GM19023 (cell line): ENCODE results near the gene SLC34A3.

Experiments used
- ATAC-seq: cut with Tn5 transposase; IDR thresholded peaks from one replicate; pipeline ENCODE4 v1.9.1; 2021; ENCODE audit warnings: mild to moderate bottlenecking, moderate library complexity; ENCODE audit not compliant: unreplicated experiment

Gene SLC34A3

DNA sequence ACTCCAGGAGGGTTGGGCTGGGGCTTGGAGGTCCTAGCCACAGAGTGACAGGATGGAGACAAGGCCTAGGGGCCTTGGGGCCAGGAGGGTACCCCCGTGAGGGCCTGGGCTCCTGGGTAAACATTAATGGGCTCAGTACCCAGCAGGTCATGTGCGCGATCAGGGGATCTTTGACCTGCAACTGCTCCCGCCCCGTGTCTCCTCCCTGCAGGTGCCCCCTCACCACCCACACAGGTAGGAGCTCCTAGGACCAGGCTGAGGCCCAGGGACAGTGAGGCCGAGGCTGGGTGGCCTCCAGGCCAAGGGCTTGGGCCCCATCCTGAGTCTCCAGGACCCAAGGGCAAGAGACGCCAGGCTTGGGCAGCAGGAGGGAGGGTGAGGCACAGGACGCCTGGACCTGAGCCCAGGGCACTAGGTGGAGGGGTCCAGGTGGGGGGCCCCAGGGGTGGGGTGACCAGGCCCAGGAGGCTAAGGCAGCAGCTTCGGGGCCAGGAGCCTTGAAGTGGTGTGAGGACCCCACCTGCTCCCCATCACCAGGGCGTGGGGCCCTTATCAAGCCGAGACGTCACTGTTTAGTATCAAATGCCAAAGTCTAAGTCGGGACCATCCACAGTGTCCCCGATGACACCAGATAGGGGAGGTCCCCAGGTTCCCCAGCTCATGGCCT, at the start of gene SLC34A3:
Gene SLC34A3, plus strand, starts transcription at position 197 of the 667 bp plus-strand sequence. CDS start 802 bp downstream, outside the sequence.
- ATAC-seq, result no peak

DNA sequence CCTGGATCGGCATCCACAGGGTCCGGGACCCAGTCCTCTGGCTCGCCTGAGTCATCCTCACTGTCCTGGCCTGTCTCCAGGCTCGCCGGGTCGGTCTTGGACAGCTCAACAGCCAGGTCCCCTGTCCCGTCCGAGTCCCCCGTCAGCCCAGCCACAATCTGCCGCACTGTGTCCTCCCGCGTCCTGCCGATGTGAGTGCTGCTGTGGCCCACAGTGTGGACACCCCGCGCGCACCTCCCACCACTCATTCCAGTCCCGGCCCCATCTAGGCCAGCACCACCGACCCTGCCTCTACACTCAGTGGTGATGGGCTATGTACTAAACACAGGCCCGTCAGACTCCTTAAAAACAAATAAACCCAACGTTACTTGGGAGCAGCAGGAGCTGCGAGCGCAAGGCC, 49.0 kb upstream of the SLC34A3 start:
- no peak for ATAC-seq

DNA sequence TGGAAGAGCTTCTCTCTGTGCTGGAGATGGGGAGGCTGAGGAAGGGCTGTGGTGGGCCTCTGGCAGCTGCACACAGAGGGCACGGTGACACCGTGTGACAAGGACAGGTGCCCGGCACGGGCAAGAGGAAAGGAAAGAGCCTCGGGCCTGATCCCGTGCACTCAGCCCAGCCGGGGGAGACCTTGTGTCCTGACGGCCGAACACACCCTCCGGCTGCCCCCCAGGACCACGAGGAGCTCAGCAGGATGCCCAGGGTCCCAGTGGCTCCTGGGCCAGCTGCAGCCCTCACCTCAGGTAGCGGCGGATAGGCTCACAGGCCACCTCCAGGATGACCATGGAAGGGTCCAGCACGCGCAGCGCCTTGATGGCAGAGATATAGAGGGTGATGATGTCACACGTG, 47.9 kb upstream of the SLC34A3 start:
- ATAC-seq, result no peak

DNA sequence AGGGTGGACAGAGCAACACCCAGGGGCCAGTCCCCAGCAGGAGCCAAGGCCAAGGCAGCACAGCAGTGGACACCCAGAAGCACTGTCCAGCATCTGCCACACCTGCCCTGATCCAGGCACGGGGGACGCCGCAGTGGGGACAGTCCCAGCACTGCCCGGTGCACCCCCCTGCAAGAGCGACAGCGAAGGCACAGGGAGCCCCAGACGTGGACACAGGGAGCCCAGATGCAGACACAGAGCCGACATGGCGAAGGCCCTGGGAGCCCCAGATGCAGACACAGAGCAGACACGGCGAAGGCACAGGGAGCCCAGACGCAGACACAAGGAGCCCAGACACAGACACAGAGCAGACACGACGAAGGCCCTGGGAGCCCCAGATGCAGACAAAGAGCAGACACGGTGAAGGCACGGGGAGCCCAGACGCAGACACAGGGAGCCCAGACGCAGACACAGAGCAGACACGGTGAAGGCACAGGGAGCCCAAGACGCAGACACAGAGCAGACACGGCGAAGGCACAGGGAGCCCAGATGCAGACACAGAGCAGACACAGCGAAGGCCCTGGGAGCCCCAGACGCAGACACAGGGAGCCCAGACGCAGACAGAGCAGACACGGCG, 46.6 kb upstream of the SLC34A3 start:
- ATAC-seq, result no peak

DNA sequence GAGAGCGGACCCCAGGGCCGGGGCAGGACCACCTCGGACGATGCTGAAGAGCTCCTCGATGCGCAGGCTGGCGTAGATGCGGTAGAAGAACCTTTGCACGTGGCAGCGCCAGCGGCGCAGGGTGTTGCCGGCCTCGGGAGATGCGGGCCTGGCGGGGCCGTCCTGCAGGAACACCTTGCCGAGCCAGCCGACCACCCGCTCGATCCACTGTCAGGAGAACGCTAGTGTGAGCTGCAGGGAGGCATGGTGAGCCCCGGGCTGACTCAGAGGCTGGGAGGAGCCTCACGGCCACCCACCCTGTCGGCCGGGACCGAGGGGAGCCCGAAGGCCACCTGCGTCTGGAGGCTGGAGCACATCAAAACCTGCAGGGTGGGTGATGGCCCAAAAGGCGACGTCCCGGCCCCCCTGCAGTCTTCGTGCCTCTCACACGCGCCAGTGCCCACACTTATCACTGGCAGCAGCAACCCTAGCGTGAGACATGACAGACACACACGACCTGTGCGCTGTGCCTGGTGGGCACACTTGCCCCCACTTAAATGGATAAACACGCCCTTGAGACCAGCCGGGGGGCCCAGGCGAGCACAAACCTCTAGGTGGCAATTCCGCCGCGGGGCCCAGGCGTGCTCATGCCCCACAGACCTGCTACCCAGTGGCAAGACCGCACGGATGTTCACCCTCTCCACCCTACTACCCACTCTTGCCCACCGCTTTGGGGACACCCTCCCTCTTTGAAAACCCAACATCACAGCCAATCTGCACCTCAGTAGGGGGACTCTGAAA, 45.6 kb upstream of the SLC34A3 start:
- ATAC-seq, result no peak

DNA sequence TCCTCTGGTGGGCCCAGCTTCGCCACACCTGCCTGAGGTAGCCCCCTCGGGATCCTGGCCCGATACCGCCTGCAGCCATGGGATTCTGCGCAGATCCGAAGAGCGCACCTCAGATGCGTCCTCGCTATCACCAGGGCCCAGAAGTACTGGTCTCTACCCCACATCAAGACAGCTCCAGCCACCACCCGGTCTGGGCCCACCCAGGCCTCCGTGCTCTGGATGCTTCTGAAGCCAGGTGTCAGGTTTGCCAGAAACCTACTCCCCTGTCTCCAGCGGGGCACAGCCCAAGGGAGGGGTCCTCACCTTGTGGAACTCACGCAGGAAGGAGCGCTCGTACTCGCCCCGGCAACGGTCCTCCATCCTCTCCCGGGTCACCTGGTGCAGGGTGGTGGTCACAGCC, 44.8 kb upstream of the SLC34A3 start:
- no peak for ATAC-seq

DNA sequence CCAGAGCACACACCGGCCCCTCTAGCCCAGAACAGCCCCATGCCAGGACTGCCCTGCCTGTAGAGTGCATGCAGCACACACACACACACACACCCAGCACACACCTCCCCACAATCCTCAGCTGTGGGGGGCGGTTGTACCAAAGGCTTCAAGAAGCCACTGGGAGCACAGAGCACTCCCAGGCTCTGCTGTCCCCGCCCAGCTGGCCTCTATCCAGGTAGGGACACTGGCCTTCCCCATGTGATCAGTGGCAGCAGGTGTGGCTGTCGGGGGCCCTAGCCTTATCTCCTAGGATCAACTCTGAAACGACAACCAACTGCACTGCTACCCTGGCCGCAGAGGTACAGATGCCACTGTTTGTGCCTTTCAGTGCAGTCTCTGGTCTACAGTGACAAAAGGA, 44.3 kb upstream of the SLC34A3 start:
- ATAC-seq, result no peak

DNA sequence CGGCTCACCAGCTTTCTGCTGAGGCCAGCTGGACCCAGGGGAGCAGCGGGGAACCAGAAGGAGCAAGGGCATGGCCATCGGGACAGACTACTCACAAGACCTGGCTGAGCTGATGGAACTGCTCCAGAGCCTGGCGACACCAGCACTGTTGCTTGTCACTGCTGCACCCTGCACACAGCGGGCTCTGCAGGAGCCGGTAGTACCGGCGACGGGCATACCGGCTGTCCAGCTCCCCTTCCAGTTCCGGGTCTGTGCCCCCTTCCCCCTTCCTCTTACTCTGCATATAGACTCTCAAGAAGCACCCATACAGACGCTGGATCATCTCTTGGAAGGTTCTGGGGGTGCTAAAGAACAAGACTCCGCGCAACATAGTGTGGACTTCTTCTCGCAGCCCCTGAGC, 43.3 kb upstream of the SLC34A3 start:
- ATAC-seq, result no peak

DNA sequence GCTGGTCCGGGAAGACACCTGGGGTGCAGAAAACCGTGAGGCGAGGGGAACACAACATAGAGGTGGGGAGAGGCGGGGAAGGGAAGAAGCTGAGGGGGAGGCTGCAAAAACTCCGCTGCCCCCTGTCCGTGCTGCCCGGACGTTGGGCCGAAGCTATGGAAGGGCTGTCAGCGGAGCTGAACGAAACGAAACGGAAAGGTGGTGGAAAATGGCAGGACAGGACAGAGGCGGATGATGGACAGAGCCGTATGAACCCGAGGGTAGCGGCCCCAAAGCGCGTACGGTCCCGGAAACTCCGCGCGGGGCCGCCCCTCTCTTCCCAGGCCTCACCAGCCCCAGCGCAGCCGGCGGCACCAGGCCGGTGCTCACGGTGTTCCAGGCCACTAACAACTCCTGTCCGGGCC, 42.6 kb upstream of the SLC34A3 start:
- ATAC-seq, result no peak

DNA sequence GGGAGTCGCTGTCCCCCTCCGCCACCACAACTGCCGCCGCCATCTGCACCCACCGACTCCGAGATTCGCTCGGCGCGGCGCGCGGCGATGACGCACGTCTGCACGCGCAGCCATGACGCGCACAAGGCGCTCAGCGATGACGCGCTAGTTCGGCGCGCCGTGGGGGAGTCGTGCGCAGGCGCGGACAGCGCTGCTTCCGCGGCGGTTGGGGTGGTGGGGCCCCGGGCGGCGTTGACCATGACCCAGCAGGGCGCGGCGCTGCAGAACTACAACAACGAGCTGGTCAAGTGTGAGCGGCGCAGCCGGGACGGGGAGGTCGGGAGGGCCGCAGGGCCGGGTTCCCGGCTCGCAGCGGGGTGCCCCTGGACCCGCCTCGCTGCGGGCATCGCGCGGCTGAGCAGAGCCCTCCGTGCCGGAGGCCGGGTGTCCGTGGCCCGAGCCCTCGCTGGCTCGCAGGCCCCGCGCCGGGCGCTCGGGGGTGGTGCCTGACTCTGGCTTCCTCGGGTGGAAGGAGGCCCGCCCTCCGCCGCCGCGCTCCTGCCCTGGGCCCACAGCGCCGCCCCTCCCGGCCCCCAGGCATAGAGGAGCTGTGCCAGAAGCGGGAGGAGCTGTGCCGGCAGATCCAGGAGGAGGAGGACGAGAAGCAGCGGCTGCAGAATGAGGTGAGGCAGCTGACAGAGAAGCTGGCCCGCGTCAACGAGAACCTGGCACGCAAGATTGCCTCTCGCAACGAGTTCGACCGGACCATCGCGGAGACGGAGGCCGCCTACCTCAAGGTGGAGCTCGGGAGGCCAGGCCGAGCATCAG, 42.0 kb upstream of the SLC34A3 start, which contains the start of the genes ANAPC2 and SSNA1:
Gene ANAPC2, minus strand, starts transcription at position 71 of the 807 bp plus-strand sequence. Its CDS starts 28 bp downstream, at position 43.
Gene SSNA1, plus strand, starts transcription at position 187 of the 807 bp plus-strand sequence. Its CDS starts 51 bp downstream, at position 238.
- ATAC-seq, result peak; percentile 73

DNA sequence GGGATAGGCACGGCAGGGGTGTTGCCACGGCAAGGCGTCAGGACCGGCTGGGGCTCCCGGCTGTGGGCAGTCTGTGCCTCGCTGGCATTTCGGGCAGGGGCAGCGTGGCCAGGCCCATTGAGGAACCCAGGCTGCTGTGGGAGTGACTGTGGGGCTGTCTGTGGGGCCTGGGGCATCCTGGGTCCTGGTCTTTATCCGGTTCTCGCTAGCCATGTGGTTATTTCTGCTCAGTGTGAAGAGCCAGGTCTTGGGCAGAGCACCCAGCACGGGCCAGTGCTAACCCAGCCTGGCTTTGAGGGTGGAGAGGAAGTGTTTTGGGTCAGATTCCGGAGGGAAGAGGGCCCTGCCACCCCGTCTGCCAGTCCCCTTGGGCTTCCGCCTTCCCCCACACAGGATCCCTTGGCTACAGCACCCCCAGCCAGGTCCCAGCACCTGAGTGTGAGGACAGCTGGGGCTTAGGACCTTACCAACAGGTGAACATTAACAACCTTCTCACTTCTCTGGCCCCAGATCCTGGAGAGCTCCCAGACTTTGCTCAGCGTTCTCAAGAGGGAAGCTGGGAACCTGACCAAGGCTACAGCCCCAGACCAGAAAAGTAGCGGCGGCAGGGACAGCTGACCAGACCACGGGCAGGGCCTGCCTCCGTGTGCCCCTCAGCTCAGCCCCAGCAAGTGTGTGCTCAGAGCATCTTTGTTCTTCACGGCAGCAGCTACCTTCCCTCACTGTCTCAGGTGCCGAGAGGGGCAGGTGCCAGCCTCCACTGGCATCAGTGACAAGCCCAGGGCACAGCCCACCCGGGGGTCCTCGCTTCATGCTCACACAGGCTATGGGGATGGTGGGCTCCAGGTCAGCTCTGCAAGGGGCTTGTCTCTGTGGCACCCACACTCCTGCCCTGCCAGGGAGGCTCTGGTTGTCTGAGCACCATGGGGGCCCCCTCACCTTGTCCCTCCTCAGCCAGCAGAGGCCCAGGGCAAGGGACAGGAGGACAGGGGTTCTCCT, 41.1 kb upstream of the SLC34A3 start:
- no peak for ATAC-seq

DNA sequence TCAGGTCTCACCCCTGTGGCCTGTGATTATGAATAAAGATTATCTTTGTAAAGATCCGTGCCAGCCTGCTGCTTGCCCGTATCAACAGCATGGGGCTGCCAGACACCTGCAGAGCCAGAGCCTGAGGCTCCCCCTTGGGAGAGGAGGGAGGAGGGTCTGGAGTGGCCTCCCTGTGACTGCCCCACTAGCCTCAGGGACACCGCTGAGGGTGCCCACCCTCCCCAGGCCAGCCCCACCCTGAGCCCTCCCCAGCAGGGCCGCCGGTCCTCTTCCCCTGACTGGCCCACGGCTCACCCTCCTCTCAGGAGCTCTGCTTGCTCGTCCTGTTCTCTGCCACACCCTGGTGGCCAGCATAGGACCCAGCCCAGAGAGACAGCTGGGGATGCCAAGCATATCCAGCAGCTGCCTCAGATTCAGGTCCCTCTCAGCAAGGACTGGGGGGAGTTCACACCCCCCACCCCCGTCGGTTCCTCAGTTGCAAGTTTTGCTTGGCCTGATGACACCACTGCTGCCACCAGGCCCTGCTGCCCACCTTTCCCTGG, 40.3 kb upstream of the SLC34A3 start:
- ATAC-seq, result no peak

DNA sequence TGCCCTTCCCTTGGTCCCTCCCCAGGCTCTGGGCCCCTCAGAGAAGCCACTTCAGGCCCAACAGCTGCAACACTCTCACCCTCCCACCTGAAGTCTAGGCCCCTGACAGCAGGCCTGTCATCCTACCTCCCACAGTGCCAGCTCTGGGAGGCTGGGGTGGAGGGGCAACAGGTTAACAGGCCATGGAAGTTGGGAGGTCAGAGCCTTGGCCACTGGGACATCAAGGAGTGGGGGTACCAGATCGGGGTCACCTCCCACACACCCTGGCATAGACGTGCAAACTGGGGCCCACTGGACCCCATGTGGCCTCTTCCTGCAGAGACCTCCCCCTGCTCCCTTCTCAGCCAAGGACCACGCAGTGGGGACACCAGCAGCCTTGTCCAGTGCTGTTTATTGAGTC, 39.5 kb upstream of the SLC34A3 start:
- no peak for ATAC-seq

DNA sequence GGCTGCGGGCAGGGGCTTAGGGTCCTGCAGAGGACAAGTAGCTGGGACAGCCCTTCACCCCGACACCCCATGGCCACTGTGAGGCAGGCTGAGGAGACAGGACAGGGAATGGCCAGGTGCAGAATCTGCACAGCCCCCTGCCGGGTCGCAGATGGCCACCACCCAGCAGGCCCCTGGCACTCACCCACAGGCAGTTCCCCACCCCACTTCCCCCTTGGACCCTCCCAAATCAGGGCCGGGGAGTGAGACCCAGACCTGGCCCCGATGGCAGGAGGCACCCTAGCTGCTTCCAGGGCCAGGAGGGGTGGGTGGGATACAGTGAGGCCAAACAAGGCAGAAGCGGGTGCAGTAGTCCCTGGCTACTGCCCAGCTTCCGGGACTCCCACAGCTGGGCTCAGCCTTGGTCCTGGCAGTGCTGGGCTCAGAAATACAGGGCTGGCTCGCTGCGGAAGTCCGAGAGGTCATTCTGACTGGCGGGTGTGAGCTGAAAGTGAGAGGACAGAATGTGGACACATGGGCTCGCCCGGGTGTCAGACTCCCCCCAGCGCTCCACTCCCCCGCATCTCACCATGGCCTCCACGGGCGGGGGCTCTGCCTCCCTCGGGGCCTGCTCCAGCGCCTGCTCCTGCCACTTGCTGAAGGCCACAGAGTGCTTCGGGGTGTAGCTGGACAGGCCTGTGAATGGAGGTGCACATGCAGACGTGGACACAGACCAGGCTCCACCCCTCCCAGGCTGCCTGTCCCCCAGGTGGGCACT, 38.8 kb upstream of the SLC34A3 start:
- ATAC-seq, result no peak

DNA sequence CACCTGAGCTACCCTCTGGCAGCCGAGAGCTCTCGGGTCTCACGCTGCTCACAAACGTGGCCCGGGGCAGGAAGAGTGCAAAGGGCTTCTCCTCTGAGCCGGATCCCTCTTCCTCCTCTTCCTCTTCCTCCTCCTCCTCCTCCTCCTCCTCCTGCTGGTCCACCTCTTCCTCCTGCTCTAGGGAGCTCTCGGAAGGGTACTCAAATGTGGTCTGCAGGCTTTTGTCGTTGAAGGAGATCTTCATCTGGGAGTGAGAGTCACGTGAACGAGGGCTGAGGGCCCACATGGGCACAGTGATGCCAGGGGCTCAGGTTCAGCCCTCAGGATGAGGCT, 38.3 kb upstream of the SLC34A3 start:
- ATAC-seq, result no peak

DNA sequence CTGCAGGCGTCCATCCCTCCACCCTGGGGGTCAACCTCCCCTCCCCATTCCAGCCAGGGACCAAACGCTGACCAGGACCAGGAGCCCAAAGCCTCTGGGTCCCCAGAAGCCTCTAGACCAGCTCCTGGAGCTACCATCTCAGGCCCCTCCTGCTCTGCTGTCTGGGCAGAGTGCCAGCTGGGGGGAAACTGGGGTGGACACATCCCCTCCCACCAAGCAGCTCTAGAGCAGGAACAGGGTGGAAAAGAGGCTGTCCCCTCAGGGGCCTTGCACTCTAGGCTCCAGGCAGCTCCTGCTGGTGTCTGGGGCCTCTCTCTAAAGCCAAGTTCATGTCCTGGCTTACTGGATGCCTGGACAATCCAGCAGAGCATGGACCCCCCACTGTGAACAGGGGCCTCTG, 37.8 kb upstream of the SLC34A3 start:
- no peak for ATAC-seq

DNA sequence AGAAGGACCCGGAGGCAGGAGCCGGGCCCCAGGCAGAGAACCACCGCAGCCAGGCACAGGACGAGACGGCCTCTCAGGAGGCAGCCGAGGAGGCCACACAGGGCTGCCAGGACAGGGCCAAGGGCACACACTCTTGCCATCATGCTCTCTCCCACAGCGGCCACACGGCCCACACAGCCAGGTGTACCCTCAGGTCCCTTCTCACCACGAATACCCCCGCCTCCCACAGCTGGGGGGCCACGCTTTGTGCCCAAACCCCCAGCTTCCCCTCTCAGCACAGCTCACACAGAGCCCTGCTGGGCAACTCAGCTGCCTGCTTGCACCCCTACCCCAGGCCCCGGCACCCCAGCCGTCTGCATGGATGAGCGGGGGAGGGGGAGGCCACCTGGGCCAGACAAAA, 36.9 kb upstream of the SLC34A3 start:
- ATAC-seq, result no peak

DNA sequence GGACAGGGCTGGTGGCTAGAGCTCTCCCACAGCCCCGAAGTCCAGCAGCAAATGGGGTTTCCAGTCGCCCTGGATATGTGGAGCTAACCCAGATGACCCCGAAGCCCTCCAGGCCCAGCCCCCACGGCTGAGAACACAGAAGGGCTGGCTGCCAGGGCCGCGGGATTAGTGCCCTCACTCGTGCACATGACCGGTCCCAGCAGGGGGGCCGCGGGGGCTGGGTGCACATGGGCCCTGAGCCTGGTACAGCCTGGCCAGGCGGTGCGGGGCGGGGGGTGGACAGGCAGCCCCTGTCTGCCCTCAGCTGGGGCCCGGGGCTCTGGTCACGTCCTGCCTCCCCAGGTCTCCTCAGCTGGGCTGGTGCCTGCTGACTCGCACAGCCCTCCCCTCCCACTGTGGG, 36.3 kb upstream of the SLC34A3 start:
- ATAC-seq, result no peak

DNA sequence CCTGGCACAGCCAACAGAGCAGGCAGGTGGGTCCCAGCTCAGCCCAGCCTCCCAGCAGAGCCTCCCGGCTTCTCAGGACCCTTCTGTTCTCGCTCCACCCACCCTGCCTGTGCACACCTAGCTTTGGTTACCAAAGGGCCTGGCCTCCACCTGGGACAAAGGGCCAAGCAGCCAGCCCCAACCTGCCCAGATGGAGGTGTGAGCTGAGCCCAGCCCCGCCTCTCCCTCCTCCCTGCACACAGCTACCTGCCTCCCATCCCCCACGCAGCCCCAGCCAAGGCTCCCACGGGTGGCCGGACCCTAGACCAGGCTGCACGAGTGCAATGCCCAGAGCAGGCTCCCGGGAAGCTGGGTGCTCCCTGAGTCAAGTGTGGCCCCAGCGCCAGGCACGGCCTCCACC, 35.8 kb upstream of the SLC34A3 start:
- ATAC-seq, result no peak
